ENCODE results near the gene CNTN4. TPM values are rescaled to one million over a fixed set of nuclear protein-coding genes. Genes with fewer than 3 reads are reported as not detected.
"Not testable (repeated sequence)": the region's sequence is repeated elsewhere in the genome, so short reads cannot be mapped to it uniquely, and the experiment has no call there.

The CNTN4 gene
- total RNA-seq, 1 donor from 2014 or later, result 37.5 TPM

GRCh38 chr3:2526926-2527325 lies 428.3 kb downstream of the CNTN4 start:
- Histone ChIP-seq H3K9me3 (no peaks in the 10 kb centered on the region), H3K27me3 (no peaks in the 10 kb centered on the region), H3K27ac (no peak overlapping the region), H3K4me1 (peaks cover 0 to 2% of the 10 kb centered on the region in 2 donors), H3K36me3 (no peaks in the 10 kb centered on the region), H3K4me3 (no peak overlapping the region)
- TF ChIP-seq CTCF (IDR thresholded peaks at IDR 0.05), result no peak
- intact Hi-C loops (cut with DNase I), result no loop called here
- DNase-seq (ENCODE audit: low spot score in 2 of 2), result no peak

- H3K27me3 ChIP-seq; H3K4me3 ChIP-seq; DNase-seq (ENCODE audit: low spot score in 2 of 2); H3K9me3 ChIP-seq; H3K36me3 ChIP-seq; intact Hi-C loops (cut with DNase I); H3K27ac ChIP-seq; H3K4me1 ChIP-seq: not testable (repeated sequence)
Measured at GRCh38 chr3:2527328-2527727, 428.7 kb downstream of the CNTN4 start.

- H3K4me3 ChIP-seq; H3K27ac ChIP-seq; intact Hi-C loops (cut with DNase I); H3K36me3 ChIP-seq; DNase-seq (ENCODE audit: low spot score in 2 of 2); H3K9me3 ChIP-seq; H3K27me3 ChIP-seq; H3K4me1 ChIP-seq: not testable (repeated sequence)
Measured at GRCh38 chr3:2534767-2535166, 436.1 kb downstream of the CNTN4 start.

- intact Hi-C loops (cut with DNase I), result no loop called here
- no peak overlapping the region for H3K4me3 ChIP-seq
- no peak for TF ChIP-seq CTCF (IDR thresholded peaks at IDR 0.05)
- no peak for DNase-seq (ENCODE audit: low spot score in 2 of 2)
- no peaks in the 10 kb centered on the region for H3K9me3 ChIP-seq
- H3K4me1 ChIP-seq, result no peaks in the 10 kb centered on the region
- H3K36me3 ChIP-seq, result no peaks in the 10 kb centered on the region
- no peaks in the 10 kb centered on the region for H3K27me3 ChIP-seq
- no peak overlapping the region for H3K27ac ChIP-seq
Measured at GRCh38 chr3:2535206-2535605, 436.5 kb downstream of the CNTN4 start.

- no peak for TF ChIP-seq CTCF (IDR thresholded peaks at IDR 0.05)
- Histone ChIP-seq H3K9me3 (no peaks in the 10 kb centered on the region), H3K36me3 (no peaks in the 10 kb centered on the region), H3K27ac (no peak overlapping the region), H3K4me3 (no peak overlapping the region), H3K4me1 (no peaks in the 10 kb centered on the region), H3K27me3 (no peaks in the 10 kb centered on the region)
- intact Hi-C loops (cut with DNase I), result no loop called here
- DNase-seq (ENCODE audit: low spot score in 2 of 2), result no peak
Measured at GRCh38 chr3:2536575-2536974, 437.9 kb downstream of the CNTN4 start.

- no peaks in the 10 kb centered on the region for H3K27me3 ChIP-seq
- intact Hi-C loops (cut with DNase I), result no loop called here
- H3K27ac ChIP-seq, result no peak overlapping the region
- H3K36me3 ChIP-seq, result no peaks in the 10 kb centered on the region
- no peak for DNase-seq (ENCODE audit: low spot score in 2 of 2)
- no peak overlapping the region for H3K4me3 ChIP-seq
- TF ChIP-seq CTCF (IDR thresholded peaks at IDR 0.05), result no peak
- H3K4me1 ChIP-seq, result no peaks in the 10 kb centered on the region
- no peaks in the 10 kb centered on the region for H3K9me3 ChIP-seq
Measured at GRCh38 chr3:2540115-2540514, 441.4 kb downstream of the CNTN4 start.

GRCh38 chr3:2543247-2543646 lies 444.6 kb downstream of the CNTN4 start:
- Histone ChIP-seq H3K27me3 (no peaks in the 10 kb centered on the region), H3K9me3 (no peaks in the 10 kb centered on the region), H3K4me3 (no peak overlapping the region), H3K4me1 (no peaks in the 10 kb centered on the region), H3K27ac (no peak overlapping the region), H3K36me3 (no peaks in the 10 kb centered on the region)
- TF ChIP-seq CTCF (IDR thresholded peaks at IDR 0.05), result no peak
- DNase-seq (ENCODE audit: low spot score in 2 of 2), result no peak
- intact Hi-C loops (cut with DNase I), result no loop called here
